NCI-H510A (cell line): ENCODE measurements around the gene SLC10A7.

Experiments
- DNase-seq: peaks from one replicate; lab custom pipeline; 2025; lab: John Stamatoyannopoulos, UW

Gene SLC10A7

DNA sequence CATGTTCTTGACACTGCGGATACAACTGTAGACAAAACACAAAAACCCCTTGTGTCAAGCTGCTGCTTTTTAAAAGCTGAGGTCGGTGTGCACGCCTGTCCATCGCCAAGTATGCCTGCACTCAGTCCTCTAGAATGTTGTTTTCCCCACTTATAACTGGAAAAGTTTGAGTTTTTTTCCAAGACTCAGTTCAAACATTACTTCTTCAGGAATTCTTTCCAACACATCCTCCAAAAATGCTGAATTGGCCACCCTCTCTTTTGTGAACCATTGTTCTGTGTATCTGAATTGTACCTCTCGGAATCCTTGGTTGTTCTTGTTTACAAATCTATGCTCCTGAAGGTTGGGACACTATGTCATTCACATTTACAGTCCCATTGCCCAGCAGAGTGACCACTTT is 212.8 kb downstream of the SLC10A7 start:
- no peak for DNase-seq

DNA sequence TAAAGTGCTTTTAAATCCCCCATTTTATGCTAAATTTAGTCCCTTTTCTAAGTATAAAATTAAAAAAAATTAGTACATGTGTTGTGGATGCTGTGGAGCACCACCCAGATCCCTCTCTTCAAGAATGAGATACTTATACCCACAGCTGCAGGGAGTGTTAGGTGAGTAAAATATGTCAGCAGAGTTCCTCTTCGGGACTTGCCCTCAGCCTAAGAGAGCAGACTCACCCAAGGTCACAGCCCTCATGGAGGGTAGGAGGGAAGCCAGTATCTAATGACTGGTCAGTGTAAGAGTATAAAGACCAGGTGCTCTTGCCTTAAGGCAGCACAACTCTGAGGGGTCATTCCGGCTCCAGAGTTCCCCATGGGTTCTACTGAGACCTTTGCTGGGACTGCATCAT is 218.9 kb downstream of the SLC10A7 start:
- no peak for DNase-seq

DNA sequence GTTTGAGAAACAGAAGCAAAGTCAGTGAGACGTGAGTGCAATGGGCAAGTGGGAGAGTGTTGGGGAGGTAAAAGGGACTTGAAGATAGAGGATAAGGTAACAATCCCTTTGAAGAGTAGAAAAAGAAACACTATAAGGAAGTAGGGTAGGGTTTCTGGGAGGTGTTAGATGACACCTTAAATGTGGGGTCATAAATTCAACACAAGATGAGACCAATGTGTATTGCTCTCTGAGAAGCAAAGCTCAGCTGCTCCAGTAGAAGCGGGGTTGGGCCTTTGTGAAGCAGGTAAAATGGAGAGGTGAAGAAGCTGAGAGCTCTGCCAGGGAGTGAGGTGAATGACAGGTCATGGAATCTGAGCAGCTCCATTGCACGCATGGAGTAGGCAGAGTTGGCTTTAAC is 222.1 kb downstream of the SLC10A7 start:
- DNase-seq = no peak

DNA sequence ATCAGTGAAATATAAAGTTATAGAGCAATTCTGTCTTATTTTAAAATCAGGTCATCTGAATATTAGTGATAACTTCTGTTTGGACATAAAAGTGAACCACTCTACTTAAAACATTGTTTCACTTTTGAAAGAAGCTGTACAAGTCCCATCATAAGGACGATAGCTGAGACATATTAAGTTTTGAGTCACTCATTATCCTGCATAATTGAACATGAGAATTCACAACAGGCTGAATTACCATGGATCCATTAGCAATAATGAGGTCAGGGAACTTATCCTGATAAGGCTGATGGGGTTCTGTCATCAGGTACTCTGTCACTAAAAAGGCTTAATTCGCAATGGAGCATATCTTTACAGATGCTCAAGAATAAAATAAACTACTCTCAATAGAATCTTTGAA is 227.0 kb downstream of the SLC10A7 start:
- DNase-seq = no peak

DNA sequence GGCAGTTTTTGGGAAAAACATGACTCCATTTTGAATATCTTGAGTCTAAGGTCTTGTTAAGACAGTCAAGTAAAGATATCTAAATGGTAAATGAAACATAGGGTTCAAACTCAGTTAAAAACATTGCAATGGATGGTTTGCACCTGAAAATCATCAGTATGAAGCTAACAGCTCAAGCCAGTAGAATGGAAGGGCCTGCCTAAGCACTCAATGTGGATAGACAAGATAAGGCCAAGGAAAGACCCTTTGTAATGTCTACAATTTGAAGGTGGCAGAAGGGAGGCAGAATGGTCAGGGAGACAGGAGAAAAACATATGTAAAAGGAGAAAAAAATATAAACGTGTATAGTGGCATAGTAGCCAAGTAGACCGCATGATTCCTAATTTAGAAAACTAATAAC is 229.2 kb downstream of the SLC10A7 start:
- no peak for DNase-seq

DNA sequence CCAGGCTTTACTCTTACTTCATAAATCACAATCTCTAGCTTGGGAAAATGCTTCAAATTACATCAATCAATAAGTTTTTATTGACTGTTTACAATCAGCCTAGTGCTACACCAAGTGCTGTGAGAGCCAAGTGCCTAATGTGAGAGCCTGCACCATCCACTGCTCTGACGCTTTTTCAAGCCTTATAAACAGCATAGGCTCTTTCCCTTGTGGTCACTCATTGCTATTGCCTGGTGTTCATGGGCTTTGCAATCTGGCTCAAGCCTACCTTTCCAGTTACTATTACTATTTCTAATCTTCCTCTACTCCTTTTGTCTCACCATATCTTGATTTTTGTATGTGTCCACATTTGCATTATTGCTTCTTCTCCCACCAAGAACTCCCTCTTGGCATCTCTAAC is 230.4 kb downstream of the SLC10A7 start:
- DNase-seq = no peak

DNA sequence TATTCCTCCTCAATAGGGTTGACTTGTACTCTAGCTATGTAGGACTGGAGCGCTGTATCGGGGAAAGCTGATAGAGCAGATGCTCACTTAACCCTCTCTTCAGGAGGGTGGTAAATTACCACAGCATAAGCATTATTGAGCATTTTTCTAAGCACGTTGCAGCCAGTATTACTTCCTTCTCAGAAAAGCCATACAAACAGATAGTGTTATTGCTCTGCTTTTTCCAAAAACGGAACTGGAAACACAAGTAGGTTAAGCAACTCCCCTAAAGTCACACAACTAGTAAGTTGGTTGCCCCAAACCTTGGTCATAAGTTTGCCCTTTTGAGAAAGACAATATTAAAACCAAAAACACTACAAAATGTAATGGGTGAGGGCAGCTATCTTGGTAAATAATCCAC is 233.5 kb downstream of the SLC10A7 start:
- DNase-seq = no peak

DNA sequence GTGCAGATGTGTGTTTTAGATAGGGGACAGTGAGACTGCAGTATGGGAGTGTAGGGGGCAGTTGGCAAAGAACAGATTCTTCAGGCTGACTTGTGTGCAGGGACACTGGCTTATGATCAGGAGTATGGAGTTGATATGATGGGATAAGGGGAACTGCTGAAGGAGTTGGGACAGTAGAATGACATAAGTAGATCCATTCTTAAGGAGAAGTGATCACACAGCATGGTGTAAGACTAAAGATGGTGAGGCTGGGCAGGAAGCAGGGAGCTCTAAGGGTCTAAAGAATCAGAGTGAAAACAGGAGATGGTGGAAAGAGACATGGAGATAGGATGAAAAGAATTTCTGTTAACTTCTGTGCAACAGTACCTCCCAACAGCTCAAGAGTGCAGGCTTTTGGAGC is 236.7 kb downstream of the SLC10A7 start:
- DNase-seq = no peak

DNA sequence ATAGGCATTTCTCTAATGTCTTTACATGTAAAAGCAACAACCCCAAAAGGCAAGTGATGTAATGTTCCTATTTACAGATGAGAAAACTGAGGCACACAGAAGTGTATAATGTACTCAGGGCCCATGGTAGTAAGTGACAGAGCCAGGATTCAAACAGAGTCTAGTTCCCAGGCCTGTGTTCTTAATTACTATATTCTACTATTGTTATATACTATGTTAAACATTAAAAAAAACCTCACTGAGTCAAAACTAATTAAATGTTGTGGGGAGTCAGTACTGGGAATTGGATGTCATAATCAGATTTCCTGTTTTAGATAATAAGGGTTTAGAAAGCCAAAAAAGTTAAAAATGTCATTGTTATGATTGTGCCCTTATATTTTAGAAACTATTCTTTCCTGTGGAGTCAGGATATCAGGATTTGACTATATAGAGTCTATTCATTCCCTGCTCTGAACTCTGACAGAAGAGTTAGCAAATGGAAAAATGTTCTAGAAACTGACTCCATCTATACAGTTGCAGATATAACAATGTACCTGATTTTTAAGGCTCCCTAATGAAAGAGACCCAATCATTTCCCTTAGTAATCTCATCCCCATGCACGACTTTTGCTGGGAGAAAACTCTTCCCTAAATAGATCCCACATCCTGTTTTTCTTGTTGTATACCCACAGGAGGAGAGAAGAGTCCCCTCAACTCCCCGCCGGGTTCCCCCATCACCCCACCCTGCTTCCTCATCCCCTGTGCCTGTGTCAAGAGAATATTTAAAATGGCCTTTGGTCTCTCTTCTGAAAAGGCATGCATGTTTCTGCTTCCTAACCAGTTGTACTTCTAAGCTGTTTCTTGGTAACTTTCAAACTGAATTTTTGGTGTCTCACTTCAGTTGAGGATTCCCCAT is 237.7 kb downstream of the SLC10A7 start:
- no peak for DNase-seq

DNA sequence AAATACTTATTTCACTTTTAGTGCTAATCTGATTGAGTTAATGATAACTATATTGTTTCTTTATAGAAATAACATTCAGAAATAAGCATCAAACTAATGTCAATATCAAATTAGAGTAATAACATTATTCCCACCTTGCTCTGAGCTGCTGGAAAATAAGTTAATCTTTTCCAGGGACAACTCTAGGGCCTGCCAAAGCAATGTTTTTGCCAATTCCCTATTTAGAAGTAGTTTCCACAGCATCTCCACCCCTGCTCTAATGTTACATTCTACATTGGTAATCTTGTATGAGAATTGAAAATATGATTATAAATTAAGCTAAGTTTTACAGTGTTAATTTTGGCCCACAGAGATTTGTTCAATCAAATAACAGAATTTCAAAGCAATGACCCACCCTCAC is 239.1 kb downstream of the SLC10A7 start:
- no peak for DNase-seq

DNA sequence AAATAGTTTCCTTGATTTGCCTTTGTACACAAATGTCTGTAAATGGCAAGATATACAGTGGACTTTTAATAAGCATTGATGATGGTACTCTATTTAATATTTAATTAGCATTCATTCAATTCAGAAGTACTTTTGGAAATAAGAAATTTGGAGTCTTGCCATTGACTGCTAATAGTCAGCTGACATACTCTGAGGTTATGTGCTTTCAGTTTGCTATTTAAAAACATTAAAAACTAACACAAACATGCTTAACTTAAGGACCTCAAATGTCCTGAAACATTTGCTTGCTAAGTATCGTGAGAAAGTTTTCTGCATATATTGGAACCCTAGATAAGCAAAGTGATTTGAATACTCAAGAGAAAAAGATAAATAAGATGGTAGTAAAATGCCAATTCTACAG is 242.8 kb downstream of the SLC10A7 start:
- DNase-seq = no peak

DNA sequence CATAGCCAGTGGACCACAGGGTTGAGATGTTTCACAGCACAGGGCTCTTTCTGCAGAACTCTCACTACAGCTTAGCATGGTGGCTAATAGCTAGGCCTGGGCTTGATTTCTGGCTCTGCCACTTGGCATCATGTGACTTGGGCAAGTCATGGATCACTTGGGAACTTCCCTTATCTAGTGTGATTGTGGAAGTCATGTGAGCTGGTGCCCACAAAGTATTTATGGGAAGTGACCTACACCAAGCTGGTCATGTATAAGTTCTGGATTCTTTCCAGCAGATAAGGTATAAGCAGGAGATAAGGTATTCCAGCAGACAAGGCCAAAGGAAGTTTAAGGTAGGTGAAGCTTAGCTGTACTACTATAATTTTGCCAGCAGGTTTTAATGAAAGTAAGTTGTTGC is 246.4 kb downstream of the SLC10A7 start:
- no peak for DNase-seq

DNA sequence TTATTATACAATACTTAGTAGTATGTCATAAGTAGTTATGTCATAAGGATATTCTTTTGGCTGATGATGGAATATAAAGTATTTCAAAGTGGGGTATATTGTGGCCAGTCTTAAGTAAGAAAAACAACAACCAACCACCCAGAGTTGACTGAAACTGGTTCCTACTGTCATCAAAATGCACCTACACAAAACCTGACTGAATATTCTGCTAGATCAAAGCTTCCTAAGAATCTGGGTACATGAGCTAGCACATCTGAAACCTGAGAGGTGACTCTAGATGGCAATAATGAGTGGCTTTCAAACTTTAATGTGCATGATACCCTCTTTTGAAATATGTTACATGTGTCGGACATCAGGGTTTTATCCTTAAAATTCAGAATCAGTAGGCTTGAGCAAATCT is 247.0 kb downstream of the SLC10A7 start:
- no peak for DNase-seq

DNA sequence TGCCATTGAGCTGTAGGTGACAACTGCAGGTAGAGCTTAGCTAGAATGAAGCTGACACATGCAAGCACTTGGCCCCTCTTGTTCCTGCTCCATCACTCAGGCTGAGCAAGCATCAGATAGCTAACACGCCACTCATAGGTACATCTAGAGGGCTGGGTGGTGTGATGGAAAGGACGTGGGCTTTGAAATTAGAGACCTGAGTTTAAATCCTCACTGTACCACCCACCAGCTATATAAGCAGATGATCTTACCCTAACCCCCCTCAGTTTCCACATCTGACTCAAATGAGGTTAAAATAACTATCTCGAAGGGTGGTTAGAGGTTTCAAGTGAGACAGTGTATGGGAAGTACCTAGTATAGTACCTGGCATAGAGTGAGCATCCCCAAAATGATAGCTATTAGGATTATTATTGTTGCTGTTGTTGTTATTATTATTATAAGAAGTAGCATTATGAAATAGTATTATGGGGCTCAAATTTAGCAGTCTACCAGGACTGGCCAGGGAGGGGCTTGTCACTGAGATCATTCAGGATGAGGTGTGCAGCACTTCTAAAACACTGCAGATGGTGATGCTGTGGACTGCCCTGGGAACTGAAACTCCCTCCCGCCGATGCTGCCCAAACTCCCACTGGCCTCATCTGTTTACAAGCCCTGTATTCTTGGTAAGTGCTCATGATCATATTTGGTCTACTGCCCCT is 248.4 kb downstream of the SLC10A7 start:
- no peak for DNase-seq

DNA sequence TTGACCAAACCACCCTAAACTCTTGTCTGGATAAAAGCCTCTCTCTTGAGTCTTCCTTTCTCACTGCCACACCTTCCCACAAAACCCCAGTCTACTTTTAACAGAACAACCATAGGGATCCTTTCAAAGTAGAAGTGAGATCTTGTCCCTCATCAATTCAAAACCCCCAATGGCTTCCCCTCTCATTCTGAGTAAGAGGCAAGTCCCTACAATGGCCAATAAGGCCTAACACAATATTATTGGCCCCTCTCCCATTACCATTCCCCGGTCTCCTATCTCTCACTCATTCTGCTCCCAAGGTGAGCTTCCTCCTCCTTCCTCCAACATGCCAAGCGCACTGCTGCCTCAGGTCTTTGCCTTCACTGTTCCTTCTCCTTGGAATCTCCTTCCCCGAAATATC is 250.3 kb downstream of the SLC10A7 start:
- no peak for DNase-seq

DNA sequence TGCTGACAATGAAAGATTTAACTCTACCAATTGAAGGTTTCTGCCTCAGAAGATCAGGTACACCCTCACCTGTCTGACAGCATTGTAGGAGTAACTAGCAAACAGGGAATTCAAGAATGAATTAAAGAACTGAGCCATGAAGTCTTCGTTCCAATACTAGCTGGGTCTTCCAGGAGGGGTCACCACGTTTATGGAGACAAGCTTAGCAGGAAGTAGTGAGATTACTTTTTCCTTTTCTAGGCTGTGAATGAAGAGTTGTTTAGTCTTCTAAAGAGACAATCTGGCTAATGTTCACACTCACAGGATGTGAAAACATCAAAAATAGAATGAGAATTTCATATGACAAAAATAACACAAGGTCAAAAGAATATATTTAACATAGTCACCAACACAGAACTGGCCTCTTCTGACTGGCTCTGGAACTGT is 252.5 kb downstream of the SLC10A7 start:
- DNase-seq = no peak

DNA sequence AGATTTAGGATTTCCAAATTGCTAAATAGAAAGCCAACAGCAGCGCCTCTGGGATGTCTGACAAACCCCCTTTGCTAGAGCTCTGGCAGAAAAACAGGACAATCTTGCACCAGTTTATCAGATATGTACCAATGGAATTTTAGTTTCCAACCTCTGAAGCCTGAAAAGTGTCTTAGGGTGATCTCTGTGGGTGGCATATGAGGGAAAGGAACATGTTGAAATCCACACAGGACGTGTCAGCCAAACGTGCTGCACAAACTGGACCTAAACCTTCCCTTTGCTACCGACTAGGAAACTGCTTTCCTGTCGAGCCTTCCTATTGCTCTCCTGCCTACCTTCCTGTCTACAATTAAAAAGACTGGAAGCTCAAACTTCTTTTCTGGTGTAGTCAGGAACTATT is 253.9 kb downstream of the SLC10A7 start:
- no peak for DNase-seq

DNA sequence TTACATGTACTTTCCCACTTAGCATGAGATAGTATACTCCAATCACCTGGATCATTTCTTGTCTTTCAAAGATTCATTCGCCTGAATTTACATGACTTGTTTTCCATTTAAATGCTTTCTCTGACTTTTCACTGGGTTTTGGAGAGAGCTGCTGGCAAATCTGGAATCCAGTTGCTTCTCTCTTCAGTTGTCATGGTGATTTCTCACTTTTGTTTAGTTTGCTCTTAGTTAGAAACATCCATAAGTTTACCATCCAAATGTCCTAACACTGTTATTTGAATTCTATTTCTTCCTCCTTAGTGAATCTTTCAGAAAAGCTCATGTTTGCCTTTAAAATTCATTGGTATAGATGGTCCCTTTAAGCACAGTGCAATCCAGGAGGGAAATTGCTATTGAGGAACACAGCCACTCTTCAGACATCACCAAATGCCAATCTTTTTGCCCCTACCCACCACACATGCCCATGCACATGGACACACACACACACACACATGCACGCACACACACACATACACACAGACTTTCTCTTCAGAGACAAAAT is 255.7 kb downstream of the SLC10A7 start:
- no peak for DNase-seq

DNA sequence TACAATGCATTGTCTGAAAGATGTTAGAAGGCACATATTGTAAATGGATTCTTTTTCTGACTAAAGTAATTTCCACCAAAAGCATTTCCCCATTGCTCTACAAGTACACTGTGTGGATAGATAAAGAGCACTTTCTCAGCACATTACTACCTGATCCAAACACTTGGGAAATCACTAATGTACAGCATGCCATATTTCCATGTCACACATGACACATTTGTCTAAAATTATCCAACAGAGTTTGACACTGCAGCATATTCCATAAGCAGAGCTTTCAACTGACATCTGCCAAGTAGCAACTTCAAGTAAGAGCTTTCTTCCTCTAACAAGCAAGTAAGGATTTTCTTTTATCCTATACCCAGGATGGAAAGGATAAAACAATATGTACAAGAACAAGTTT is 257.9 kb downstream of the SLC10A7 start:
- no peak for DNase-seq

DNA sequence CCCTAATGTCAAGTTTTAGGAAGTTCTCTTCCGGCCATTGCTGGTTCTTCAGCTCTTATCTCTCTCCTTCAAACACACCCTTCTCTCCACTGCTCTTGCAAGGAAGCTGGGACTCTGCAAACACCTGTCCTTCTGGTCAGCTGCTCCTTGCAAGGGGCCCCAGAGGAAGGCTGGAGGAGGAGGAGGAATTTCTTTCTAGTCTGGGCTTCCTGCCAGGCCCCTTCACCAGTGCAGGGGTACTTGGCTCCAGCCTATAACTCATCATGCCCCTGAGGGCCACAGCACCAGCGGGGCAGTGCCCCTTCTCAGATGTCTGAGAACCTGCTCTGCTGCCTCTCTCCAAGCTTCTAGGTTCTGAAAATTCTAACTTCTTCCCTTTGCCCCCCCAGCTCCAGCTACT is 260.7 kb downstream of the SLC10A7 start:
- no peak for DNase-seq

DNA sequence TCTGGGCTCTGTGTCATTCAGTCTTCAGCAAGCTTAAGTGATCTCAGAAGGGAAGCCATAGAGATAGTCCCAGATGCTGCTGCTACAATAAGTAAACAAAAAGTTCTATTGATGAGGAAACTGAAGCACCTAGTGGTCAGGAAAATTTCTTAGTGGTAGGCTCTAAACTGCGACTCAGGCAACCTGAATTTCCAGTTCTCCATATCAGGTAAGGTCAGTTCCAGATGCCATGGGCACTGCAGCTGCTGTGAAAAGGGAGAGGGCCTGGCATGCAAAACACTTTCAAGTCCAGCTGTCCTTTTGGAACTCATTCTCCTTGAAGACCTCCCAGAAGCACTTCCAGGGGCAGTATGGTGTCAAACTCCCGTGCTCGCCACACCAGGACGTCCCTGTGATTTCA is 261.2 kb downstream of the SLC10A7 start:
- DNase-seq = peak; percentile 7

DNA sequence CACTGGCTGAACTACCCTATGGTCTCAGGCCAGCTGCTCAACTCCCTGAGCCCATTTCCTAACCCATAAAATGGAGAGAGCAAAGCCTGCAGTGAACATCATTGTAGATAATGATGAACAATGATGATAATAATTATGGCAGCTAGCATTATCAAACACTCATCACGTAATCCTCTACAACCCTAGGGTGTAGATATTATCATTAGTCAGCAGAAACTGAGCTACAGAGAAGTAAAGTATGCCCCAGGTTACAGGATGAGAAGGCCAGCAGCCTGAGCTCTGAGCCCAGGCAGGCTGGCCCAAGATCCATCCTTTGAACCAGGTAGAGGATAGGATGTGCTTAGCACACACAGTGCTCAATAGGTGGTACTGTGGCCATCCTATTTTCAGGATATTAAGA is 264.2 kb downstream of the SLC10A7 start:
- DNase-seq = no peak

DNA sequence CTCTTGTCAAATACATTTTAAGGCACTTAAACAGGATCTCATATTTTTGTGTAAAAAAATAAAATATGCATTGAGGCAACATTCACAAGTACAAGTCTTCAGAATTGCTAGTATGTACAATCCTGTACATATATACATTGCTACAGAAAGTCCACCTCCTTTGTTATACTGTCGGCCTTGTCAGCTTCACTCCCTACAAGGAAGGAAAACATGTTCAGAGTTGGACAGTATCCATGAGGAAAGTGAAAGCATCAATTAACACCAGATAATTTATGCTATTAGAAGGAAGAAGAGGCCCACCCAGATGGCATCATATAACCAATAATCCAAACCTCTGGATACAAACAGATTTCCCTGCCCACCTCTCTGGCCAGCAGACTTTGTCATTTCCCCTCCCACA is 265.4 kb downstream of the SLC10A7 start:
- no peak for DNase-seq
